T-helper 1 cell treated with Interleukin-12 subunit alpha and Interleukin-12 subunit beta and Interleukin-4 antibody, amounts not matched to agents 30 μg/mL and 1 μg/mL, for 36 hours (primary cell): Measurements from ENCODE around the gene TCEANC.
A peak's percentile ranks its signal among the peaks of the same experiment; 100 is the strongest.
"Not testable (repeated sequence)": the region's sequence is repeated elsewhere in the genome, so short reads cannot be mapped to it uniquely, and the experiment has no call there.

Source experiments
- H3K27ac Mint-ChIP-seq: one replicate; pipeline ENCODE4 v1.8.0; 2021; ENCODE audit warnings: mild to moderate bottlenecking, mixed read lengths
- H3K27me3 Mint-ChIP-seq: one replicate; pipeline ENCODE4 v1.8.0; 2021; ENCODE audit warnings: low read depth, mixed read lengths
- H3K36me3 Mint-ChIP-seq: one replicate; pipeline ENCODE4 v1.8.0; 2021; ENCODE audit warnings: low read depth, mixed read lengths
- H3K4me1 Mint-ChIP-seq: one replicate; pipeline ENCODE4 v1.8.0; 2021; ENCODE audit warnings: low read depth, mixed read lengths
- H3K4me3 Mint-ChIP-seq: one replicate; pipeline ENCODE4 v1.8.0; 2021; ENCODE audit warnings: mild to moderate bottlenecking, moderate library complexity, mixed read lengths
- H3K9me3 Mint-ChIP-seq: one replicate; pipeline ENCODE4 v1.8.0; 2021; ENCODE audit warnings: mixed read lengths

TCEANC gene

DNA sequence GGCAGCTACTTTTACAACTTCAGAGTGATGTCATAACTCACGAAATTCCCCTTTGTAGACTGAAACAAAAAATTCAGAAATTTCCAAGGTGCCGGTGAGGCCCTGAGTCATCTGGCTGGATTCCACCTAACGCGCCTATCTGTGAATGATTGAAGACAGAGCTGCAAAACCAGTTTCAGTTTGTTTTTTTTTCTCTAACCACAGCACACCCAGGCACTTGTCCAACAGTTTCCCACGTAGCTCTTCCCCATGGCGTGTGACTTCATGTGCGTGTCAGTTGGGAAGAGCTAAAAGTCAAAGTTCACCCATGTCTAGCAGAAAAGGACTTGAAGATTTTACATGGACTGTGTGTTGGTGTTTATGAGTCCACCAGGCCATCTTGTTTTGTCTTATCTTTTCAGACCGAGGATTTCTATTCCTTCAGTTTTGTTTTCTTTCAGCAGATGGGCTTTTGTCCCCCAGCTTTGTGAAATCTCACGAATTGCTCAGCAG lies 16.4 kb downstream of the TCEANC start:
- Mint-ChIP-seq H3K27me3 (no peaks in the 10 kb centered on the region), H3K36me3 (peaks cover 25% of the 10 kb centered on the region), H3K4me3 (no peak overlapping the region)

DNA sequence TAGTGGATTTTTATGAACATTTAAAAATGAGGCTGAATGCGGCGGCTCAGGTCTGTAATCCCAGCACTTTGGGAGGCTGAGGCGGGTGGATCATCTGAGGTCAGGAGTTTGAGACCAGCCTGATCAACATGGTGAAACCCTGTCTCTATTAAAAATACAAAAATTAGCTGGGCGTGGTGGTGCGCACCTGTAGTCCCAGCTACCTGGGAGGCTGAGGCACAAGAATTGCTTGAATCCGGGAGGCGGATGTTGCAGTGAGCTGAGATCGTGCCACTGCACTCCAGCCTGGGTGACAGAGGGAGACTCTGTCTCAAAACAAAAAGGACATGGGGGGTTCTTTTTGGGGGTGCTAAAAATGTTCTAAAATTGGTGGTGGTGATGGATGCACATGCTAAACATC lies 16.8 kb downstream of the TCEANC start:
- not testable (repeated sequence) for H3K4me3 Mint-ChIP-seq, H3K4me1 Mint-ChIP-seq, H3K9me3 Mint-ChIP-seq, H3K27me3 Mint-ChIP-seq
- Mint-ChIP-seq H3K36me3 (peaks cover 25% of the 10 kb centered on the region), H3K27ac (peak overlapping the region; percentile 78)

More for the DNA sequence above, 16.4 kb downstream of the TCEANC start:
- Mint-ChIP-seq H3K27ac (peak overlapping the region; percentile 78), H3K9me3 (no peaks in the 10 kb centered on the region), H3K4me1 (peaks cover 5% of the 10 kb centered on the region)

DNA sequence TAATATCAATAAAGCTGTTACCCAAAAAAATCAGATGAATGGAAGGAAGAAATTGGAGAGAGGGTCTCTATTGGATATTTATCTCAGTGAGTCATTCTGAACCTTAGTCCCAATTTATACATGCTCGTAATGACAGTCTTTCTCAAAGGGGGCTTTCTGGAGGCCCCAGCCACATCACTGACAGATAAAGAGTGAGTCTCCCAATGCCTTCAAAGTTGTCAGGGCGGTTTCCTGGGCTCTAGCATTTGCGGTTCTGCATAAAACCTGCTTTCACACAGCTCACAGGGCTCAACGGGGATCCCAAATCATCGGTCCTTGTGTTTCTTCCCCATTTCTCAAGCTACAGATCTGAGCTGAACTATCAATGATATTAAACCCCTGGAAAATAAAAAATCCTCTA lies 17.3 kb downstream of the TCEANC start:
- Mint-ChIP-seq H3K36me3 (peaks cover 21% of the 10 kb centered on the region), H3K4me3 (no peak overlapping the region), H3K9me3 (no peaks in the 10 kb centered on the region), H3K4me1 (peaks cover 5% of the 10 kb centered on the region), H3K27ac (no peak overlapping the region), H3K27me3 (no peaks in the 10 kb centered on the region)

DNA sequence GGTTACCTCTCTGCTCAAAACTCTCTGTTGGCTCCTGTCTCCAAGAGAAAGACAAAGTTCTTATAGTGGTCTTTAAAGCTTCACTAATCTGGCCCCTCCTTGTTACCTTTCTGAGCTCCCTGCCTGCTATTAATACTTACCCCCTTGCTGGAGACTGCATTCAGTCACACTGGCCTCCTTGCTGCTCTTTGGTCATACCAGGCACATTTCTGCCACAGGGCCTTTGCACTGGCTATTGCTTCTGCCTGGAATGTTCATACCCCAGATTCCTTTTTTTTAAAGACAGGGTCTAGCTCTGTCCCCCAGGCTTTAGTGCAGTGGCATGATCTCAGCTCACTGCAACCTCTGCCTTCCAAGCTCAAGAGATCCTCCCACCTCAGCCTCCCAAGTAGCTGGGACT lies 20.1 kb downstream of the TCEANC start:
- Mint-ChIP-seq H3K4me1 (peaks cover 5% of the 10 kb centered on the region), H3K9me3 (no peaks in the 10 kb centered on the region), H3K27me3 (no peaks in the 10 kb centered on the region), H3K27ac (no peak overlapping the region), H3K4me3 (no peak overlapping the region), H3K36me3 (peaks cover 18% of the 10 kb centered on the region)

DNA sequence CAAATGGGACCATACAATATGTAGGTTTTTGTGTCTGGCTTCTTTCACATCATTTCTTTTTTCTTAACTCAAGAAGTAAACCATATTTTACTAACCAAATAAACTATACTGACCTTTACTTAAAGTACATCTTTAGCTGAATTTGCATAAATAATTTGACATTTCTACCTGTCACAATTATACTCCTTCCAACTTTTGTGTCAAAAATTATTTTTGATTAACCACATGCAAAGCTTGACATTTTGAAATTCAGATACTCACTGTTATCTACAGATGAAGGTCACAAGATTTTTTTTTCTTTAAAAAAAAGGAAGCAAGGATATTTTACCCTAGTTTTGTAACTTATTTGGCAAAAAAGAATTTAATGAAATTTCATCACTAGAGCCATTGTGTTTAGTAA lies 23.9 kb downstream of the TCEANC start:
- peaks cover 9% of the 10 kb centered on the region for H3K36me3 Mint-ChIP-seq
- H3K27me3 Mint-ChIP-seq = no peaks in the 10 kb centered on the region
- no peaks in the 10 kb centered on the region for H3K4me1 Mint-ChIP-seq
- no peak overlapping the region for H3K4me3 Mint-ChIP-seq
- no peaks in the 10 kb centered on the region for H3K9me3 Mint-ChIP-seq
- H3K27ac Mint-ChIP-seq = no peak overlapping the region

DNA sequence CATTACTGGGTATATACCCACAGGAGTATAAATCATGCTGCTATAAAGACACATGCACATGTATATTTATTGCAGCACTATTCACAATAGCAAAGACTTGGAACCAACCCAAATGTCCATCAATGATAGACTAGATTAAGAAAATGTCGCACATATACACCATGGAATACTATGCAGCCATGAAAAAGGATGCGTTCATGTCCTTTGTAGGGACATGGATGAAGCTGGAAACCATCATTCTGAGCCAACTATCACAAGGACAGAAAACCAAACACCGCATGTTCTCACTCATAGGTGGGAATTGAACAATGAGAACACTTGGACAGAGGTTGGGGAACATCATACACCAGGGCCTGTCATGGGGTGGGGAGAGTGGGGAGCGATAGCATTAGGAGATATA lies 26.8 kb downstream of the TCEANC start:
- not testable (repeated sequence) for H3K27ac Mint-ChIP-seq, H3K9me3 Mint-ChIP-seq, H3K4me3 Mint-ChIP-seq, H3K36me3 Mint-ChIP-seq, H3K27me3 Mint-ChIP-seq, H3K4me1 Mint-ChIP-seq

DNA sequence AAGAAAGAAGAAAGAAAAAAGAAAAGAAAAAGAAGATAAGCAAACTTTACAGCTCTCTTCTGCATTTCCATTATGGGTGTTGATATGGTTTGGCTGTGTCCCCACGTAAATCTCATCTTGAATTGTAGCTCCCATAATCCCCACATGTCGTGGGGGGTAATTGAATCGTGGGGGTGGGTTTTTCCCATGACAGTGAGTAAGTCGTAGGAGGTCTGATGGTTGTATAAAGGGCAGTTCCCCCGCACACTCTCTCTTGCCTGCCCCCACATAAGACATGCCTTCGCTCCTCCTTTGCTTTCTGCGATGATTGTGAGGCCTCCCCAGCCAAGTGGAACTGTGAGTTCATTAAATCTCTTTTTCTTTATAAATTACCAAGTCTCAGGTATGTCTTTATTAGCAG lies 28.7 kb downstream of the TCEANC start:
- Mint-ChIP-seq H3K27ac (no peak overlapping the region), H3K27me3 (no peaks in the 10 kb centered on the region), H3K4me1 (no peaks in the 10 kb centered on the region), H3K9me3 (no peaks in the 10 kb centered on the region), H3K4me3 (no peak overlapping the region), H3K36me3 (peaks cover 3% of the 10 kb centered on the region)

DNA sequence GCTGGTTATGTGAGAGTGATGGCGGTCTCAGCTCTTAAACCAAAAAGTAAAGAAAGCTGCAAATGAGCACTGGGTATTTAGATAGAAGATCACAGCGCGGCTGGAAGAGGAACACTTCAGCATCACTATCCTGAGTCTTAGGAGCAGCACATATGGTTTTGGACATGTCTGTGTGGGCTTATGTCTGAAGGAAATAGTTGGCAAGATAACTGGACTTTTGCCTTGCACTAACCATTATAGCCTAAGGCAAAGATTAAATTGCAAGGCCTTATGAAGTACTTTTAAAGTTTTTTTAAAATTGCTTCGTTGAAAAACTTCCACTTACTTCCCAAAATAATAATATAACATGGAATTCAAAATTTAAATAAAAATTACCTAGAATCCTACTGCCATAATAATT lies 31.4 kb downstream of the TCEANC start:
- Mint-ChIP-seq H3K27me3 (no peaks in the 10 kb centered on the region), H3K9me3 (no peaks in the 10 kb centered on the region), H3K4me3 (no peak overlapping the region), H3K4me1 (peaks cover 9% of the 10 kb centered on the region), H3K36me3 (peaks cover 3% of the 10 kb centered on the region), H3K27ac (no peak overlapping the region)

DNA sequence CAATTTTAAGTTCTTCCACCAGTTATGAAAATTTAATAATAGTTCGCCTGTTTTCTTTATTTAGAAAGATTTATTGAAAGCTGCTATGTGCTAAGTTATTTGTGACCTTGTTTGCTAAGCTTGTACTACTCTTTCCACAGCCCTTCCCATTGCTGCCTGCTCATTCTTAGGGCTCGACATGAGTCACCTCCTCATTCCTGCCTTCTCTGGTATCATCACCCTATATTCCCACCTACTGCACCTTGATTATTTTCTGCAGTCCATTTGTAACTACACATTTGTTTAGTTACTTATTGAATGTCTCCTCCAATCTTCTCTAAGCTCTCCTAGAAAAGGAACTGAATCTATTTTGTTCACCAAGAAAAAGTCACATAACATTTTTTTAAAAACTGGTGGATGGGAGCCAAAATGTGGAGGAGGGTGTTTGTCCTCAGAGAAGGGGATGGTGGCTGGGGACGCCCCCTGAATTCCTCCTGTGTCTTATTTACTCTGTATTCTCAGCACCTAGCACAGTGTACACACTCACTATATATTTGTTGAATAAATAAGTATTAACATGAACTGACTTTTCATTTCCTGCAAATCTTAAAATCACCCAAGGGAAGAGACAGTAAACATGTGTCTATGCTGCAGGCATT lies 32.3 kb downstream of the TCEANC start:
- Mint-ChIP-seq H3K27ac (no peak overlapping the region), H3K4me1 (peaks cover 10% of the 10 kb centered on the region), H3K36me3 (peaks cover 3% of the 10 kb centered on the region), H3K4me3 (no peak overlapping the region), H3K9me3 (no peaks in the 10 kb centered on the region), H3K27me3 (no peaks in the 10 kb centered on the region)

DNA sequence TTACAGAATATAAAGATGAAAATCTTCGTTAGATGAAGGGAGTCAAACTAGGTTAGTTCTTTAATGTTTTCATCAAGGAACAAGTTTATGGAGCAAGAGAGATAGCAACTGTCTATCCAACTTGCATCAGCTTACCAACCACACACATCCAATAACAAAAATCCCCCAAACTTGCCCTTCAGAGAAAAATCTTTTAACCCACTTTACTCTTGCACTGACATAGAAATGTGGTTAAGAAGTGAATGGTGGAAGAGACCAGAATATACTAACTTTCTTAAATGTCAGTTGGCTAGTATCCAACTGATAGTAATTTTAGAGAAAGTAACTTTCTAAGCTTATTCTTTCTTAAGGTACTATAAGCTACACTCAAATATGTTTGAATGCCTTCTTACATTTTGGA lies 34.3 kb downstream of the TCEANC start:
- no peaks in the 10 kb centered on the region for H3K27me3 Mint-ChIP-seq
- H3K4me1 Mint-ChIP-seq = peaks cover 18% of the 10 kb centered on the region
- no peaks in the 10 kb centered on the region for H3K36me3 Mint-ChIP-seq
- no peak overlapping the region for H3K4me3 Mint-ChIP-seq
- H3K27ac Mint-ChIP-seq = peak overlapping the region; percentile 57
- H3K9me3 Mint-ChIP-seq = no peaks in the 10 kb centered on the region

DNA sequence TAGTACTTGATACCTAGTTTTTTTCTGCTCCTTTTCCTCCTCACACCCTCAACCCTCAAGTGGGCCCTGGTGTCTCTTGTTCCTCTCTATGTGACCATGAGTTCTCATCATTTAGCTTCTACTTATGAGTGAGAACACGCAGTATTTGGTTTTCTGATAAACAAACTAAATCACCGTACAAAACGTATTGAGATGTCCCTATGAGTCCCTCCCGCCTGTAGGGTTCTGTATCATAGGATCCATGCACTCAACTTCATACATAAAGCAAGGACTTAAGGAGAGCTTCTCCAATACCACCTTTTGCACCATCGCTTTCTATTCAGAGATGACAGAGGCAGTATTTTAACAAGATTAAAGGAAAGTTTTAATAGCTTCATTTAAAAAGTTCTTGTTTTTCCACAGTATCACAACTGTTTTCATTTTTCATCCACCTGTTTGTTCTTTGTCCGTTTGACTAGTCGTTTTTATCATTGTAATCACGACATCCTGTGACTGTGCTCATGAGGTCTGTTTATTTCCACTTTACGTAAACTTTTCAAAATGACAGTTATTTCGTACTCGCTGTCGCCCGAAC lies 35.5 kb downstream of the TCEANC start:
- Mint-ChIP-seq H3K27ac (peak overlapping the region; percentile 93), H3K4me1 (peaks cover 29% of the 10 kb centered on the region), H3K4me3 (peak overlapping the region; percentile 90), H3K36me3 (no peaks in the 10 kb centered on the region), H3K27me3 (no peaks in the 10 kb centered on the region), H3K9me3 (no peaks in the 10 kb centered on the region)

DNA sequence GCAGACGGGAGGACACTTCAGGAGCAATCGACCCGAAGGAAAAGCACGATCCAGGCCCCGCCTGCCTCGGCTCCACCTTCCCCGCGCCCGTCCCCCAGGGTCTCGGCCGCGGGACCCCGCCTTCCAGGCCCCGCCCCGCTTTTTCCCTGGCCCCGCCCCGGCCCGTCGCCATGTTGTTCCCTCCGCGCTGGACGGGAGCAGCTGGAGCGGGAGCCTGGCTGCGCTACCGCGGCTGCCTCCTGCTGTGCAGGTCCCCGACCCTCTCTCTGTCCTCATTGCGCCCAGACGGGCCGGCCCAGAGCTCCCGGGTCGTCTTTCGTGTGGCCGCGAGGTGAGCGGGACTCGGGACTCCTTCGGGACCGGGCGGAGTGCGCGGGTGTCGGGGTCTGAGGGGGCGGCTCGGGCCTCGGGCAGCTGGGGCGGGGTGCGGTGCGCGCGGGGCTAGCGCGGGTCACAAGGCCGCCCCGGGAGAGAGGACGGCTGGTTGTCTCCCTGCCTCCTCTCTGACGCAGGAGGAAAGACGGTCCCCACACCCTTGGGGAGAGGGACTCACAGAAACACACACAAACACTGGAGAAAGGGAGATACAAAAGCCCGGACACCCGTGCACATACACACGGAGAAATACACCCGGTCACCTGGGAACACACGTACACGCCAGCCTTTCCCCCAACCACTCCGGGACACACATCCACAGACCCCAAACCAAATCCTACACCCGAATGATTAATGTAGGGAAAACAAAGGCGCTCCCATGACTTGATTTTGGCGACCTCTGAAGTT lies 36.2 kb downstream of the TCEANC start, which contains the start of gene RAB9A:
Gene RAB9A (plus strand): TSS at position 171 of the 783 bp plus-strand sequence. CDS start 19,619 bp downstream, outside the sequence.
- H3K4me1 Mint-ChIP-seq = peaks cover 34% of the 10 kb centered on the region

DNA sequence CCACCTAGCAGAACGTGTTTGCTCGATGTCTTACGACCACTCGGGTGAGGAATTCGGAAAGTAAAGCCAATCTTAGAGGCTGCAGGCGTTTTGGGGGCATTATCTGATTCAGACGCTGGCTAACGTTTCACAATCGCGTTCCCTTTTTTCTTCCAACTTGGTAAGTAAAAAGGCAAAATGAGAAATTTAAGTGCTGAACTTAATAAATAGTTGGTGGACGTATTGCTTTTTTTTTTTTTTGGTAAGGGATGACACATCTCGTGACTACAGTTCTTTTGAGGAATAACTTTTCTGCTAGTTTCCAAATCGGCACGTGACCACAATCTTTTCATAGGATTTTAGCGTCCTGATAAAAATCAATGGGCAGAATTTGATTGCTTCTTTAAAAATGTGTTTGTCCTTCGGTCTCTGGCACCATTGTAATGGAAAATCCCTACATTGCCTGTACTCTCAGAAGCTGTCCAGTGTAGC lies 36.8 kb downstream of the TCEANC start:
- Mint-ChIP-seq H3K36me3 (no peaks in the 10 kb centered on the region), H3K27ac (peak overlapping the region; percentile 70), H3K4me3 (peak overlapping the region; percentile 90), H3K9me3 (no peaks in the 10 kb centered on the region), H3K27me3 (no peaks in the 10 kb centered on the region), H3K4me1 (peaks cover 36% of the 10 kb centered on the region)

More for the DNA sequence above, 36.2 kb downstream of the TCEANC start, which contains the start of gene RAB9A:
- no peaks in the 10 kb centered on the region for H3K9me3 Mint-ChIP-seq
- peak within 1 kb of the TSS; percentile 93 for H3K27ac Mint-ChIP-seq
- H3K36me3 Mint-ChIP-seq = no peaks in the 10 kb centered on the region
- peak within 1 kb of the TSS; percentile 90 for H3K4me3 Mint-ChIP-seq
- H3K27me3 Mint-ChIP-seq = no peaks in the 10 kb centered on the region

DNA sequence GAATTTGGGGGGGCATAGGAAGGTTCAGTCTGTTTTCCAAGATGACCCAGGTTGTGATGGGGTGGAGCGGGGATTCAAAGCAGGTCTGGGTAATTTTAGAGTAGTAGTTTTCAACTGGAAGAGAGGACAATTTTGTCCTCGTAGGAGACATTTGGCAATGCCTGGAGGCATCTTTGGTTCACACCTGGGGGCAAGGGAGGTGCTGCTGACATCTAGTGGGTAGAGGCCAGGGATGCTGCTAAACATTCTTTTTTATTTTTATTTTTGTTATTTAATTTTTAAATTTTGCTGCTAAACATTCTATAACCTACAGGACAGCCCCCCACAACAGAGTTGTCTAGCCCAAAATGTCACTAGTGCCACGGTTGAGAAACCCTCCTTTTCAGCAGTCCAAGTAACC lies 37.9 kb downstream of the TCEANC start:
- Mint-ChIP-seq H3K9me3 (no peaks in the 10 kb centered on the region), H3K27me3 (no peaks in the 10 kb centered on the region), H3K36me3 (peaks cover 4% of the 10 kb centered on the region), H3K27ac (no peak overlapping the region), H3K4me3 (no peak overlapping the region), H3K4me1 (peaks cover 45% of the 10 kb centered on the region)
